LNCAP (cell line): Measurements from ENCODE around the gene AK8.

Source experiments
- CTCF ChIP-seq: fragments of 450-650 bp; IDR thresholded peaks from 2 replicates; pipeline ENCODE4 v1.5.1; 2017; ENCODE audit warnings: mild to moderate bottlenecking

The AK8 gene

GRCh38 chr9:132877824-132878694 lies at the start of gene AK8:
AK8 (minus strand) TSS chr9:132878284; CDS start chr9:132878255, 29 bp downstream.
- no peak for TF ChIP-seq CTCF

DNA sequence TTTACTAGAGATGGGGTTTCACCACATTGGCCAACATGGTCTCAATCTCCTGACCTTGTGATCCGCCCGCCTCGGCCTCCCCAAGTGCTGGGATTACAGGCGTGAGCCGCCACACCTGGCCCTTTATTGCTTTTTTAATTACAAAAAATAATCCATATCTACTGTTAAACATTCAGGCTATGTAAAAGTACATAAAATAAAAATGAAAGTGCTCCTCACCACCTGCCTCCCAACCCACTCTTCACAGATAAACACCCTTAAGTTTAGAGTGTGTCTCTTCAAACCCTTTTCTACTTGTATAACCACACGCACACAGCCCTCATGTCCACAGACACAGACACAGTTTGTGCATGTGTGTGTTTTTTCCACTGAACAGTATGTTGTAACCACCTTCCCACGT lies 49.6 kb upstream of the AK8 start:
- no peak for TF ChIP-seq CTCF

GRCh38 chr9:132923346-132923902 lies 45.3 kb upstream of the AK8 start:
- TF ChIP-seq CTCF = no peak

- TF ChIP-seq CTCF = no peak
Measured at GRCh38 chr9:132919614-132920268, 41.7 kb upstream of the AK8 start.

DNA sequence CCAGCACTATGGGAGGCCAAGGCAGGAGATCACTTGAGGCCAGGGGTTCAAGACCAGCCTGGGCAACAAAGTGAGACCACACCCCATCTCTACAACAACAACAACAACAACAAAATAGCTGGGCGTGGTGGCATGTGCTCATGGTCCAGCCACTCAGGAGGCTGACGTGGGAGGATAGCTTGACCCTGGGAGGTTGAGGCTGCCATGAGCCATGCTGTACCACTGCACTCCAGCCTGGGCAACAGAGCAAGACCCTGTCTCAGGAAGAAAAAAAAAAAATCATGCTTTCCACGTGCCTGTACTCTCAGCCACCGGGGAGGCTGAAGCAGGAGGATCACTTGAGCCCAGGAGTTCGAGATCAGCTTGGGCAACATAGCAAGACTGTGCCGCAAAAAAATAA lies 36.8 kb upstream of the AK8 start:
- no peak for TF ChIP-seq CTCF

DNA sequence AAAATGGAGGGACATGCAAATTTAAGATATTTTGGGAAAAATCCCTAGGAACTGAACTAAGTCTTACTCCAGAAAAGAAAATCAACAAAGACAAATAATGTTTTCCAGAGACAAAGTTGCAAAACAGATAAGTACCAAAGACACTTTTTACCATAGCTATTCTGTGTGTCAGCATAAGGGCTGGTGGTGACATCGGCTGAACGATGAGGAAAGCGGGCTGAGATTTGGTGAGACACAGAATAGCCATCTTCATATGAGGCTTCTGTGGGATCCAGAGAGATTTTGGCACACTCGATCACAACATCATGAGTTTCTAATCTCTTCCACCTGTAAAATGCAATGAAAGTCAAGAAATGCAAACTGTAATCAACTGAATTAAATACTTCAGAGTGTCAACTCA lies 34.0 kb upstream of the AK8 start:
- TF ChIP-seq CTCF = no peak

GRCh38 chr9:132910376-132910775 lies 32.3 kb upstream of the AK8 start:
- TF ChIP-seq CTCF = no peak
